GM12865 (cell line): ENCODE measurements around the gene SAMD4A.

Experiments
- DNase-seq: peaks from one replicate; pipeline ENCODE4 v3.0.0; 2010; ENCODE audit warnings: low read depth
- H3K4me3 ChIP-seq: 2 replicates; pipeline ENCODE4 v1.5.1; 2011; ENCODE audit warnings: mild to moderate bottlenecking, low read depth, low read length, control low read depth
- TF ChIP-seq, protein P1 (sequence below): IDR thresholded peaks from 2 replicates; pipeline ENCODE4 v1.5.1; 2011; ENCODE audit warnings: low read length, control low read depth, low read depth, inconsistent platforms; ENCODE audit not compliant: insufficient read depth; ENCODE audit errors: missing control alignments

Gene SAMD4A

DNA sequence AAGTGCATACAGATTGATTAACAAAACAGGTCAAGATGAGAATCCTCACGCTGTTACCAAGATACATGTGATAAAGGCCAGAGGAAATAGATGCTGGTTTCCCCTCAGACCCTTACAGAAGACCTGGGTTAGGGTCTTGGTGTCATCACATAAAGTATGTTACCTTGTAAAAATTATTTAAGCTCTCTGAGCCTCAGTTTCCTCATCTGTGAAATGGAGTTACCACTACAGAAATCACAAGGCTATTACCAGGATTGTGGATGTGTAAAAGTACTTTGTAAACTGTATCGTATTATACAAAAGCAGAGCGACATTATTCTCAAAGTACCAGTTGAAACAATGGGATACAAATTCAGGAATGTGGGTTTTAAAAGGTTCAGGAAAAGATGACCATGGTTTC lies 14.0 kb downstream of the SAMD4A start:
- H3K4me3 ChIP-seq, result no peak overlapping the region
- no peak for DNase-seq
- TF ChIP-seq, protein P1, sequence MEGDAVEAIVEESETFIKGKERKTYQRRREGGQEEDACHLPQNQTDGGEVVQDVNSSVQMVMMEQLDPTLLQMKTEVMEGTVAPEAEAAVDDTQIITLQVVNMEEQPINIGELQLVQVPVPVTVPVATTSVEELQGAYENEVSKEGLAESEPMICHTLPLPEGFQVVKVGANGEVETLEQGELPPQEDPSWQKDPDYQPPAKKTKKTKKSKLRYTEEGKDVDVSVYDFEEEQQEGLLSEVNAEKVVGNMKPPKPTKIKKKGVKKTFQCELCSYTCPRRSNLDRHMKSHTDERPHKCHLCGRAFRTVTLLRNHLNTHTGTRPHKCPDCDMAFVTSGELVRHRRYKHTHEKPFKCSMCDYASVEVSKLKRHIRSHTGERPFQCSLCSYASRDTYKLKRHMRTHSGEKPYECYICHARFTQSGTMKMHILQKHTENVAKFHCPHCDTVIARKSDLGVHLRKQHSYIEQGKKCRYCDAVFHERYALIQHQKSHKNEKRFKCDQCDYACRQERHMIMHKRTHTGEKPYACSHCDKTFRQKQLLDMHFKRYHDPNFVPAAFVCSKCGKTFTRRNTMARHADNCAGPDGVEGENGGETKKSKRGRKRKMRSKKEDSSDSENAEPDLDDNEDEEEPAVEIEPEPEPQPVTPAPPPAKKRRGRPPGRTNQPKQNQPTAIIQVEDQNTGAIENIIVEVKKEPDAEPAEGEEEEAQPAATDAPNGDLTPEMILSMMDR, result no peak

DNA sequence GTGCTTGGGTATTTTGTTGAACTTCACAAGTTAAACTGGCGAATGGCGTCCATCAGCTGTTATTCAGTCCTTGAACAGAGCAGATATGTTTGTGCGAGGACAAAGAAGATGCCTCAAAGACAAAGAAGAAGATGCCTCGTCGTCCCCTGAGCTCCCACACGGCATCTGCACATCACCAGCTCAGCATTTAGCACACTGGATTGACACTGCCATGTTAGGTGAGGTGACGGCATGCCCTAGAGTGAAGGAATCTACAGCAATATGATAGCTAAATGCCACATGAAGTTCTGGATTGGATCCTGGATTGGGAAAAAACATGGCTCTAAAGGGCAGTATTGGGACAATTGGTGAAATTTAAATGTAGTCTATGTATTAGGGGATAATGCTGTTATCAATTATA lies 15.4 kb downstream of the SAMD4A start:
- no peak for DNase-seq
- H3K4me3 ChIP-seq, result no peak overlapping the region
- TF ChIP-seq, protein P1, result no peak

DNA sequence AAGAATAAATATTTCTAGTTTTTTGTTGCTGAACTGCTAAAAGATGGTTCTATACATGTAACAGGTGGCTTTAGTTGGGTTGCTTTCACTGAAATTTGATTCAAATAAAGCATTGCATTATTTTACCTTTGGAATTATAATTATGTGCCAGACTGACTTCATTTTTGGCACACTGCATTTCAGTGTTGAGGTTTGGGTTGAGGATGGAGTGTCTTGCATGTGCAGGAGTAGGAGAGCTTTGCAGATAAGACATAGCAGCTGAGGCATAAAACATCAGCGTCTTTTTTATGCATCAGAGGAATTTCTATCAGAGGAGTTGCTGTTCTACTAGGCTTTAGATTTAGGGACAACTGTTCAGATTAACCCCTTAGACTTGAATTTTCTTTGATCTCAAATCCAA lies 17.2 kb downstream of the SAMD4A start:
- no peak overlapping the region for H3K4me3 ChIP-seq
- DNase-seq, result no peak
- TF ChIP-seq, protein P1, result no peak

DNA sequence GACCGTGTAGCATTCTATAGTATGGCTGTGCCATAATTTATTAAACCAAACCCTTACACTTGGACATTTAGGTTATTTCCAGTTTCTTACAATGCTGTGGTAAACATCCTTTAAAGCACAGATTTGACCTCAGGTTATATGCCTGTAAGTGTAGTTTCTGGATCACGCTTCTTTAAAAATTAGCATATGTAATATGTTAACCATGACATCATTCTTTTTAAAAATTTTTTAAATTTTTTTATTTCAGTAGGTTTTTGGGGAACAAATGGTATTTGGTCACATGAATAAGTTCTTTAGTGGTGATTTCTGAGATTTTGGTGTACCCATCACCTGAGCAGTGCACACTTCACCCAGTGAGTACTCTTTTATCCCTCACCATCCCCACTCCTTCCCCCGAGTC lies 18.3 kb downstream of the SAMD4A start:
- no peak for DNase-seq
- TF ChIP-seq, protein P1, result no peak
- no peak overlapping the region for H3K4me3 ChIP-seq

DNA sequence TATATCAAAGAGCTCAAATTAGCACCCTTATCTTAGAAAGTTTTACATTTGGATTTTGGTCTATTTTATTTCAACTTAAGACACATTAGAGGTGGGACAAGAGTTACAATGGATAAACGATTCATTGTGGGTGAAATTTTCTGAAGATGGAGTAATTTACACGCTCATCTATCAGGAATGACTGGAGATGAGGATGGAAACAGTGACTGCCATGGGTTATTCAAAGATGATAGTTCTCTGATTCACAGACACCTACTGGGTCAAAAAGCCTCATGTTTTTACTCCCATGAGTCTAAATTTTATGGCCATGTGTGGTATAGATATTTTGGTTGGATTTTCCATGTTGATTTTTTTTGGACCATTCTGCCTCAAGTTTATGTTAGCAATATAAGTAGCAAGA lies 22.1 kb downstream of the SAMD4A start:
- no peak overlapping the region for H3K4me3 ChIP-seq
- DNase-seq, result no peak
- TF ChIP-seq, protein P1, result no peak

DNA sequence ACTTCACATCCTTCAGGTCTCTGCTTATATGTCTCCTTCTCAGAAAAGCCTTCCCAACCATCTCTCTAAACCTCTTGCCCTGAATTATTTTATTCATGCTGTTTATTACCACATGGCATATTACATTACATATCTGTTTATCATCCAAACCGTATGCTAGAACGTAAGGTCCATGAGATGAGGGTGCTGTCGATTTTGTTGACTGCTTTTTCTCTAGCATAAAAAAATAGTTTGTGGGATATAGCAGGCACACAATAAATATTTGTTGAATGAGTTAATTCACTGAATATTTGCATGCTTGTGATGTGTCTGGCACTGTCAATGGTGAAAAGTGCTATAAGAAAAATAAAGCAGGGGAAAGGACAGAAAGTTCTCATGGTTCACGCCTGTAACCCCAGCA lies 22.9 kb downstream of the SAMD4A start:
- TF ChIP-seq, protein P1, result no peak
- DNase-seq, result no peak
- H3K4me3 ChIP-seq, result no peak overlapping the region

DNA sequence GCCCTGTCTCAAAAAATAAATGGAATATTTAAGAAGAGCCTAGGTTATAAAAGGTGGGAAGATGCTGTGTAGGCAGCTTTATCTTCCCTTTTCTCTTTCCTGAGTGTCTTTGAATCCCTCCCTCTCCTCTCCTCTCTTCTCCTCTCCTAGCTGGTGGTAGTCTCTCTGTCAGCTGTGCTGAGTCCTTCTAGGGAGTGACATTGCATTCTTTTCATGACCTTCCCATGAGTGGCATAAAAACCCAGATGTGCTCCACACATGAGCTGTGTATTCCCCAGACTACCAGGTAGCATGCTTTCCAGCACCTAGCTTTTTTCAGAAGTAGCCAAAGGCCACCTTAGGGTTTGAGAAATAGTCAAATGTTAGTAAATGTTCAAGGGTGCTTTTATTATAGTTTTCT lies 23.6 kb downstream of the SAMD4A start:
- H3K4me3 ChIP-seq, result no peak overlapping the region
- DNase-seq, result no peak
- TF ChIP-seq, protein P1, result no peak
